AG04450 (cell line): ENCODE data around the gene TMEM117. TPM values are rescaled to one million over a fixed set of nuclear protein-coding genes. Genes with fewer than 3 reads are reported as not detected.

Experiments
- CTCF ChIA-PET: fragments of 300-600, 350-600 bp; formaldehyde crosslinking; extraction: SDS; loops from one replicate; lab custom pipeline; 2022; ENCODE audit warnings: antibody characterized with exemption, inconsistent platforms; lab: Charles Lee
- POLR2A ChIA-PET: fragments of 350-600 bp; formaldehyde crosslinking; extraction: SDS; loops from one replicate; lab custom pipeline; 2021; ENCODE audit warnings: antibody characterized with exemption, inconsistent platforms; lab: Yijun Ruan, JAX
- DNase-seq: peaks from one replicate; pipeline ENCODE4 v3.0.0-alpha.2; 2011; ENCODE audit warnings: low read depth, low spot score
- H3K27ac ChIP-seq: one replicate; pipeline ENCODE4 v1.5.1; 2012; ENCODE audit warnings: low read depth, low read length, control low read depth
- H3K27me3 ChIP-seq: one replicate; pipeline ENCODE4 v1.6.0; 2012; ENCODE audit warnings: low read length; ENCODE audit not compliant: control insufficient read depth, insufficient read depth
- H3K4me3 ChIP-seq: 2 replicates; pipeline ENCODE4 v1.5.1; 2011; ENCODE audit warnings: mild to moderate bottlenecking, low read depth, low read length, control low read depth
- H3K9me3 ChIP-seq: 2 replicates; pipeline ENCODE4 v1.5.1; 2012; ENCODE audit warnings: low read length; ENCODE audit not compliant: control insufficient read depth, insufficient read depth
- polyA plus RNA-seq: library from polyadenylated mRNA; depleted of rRNA; stranded (reverse); fragments of >200 nt; gene quantifications from 2 replicates; pipeline ENCODE4 v1.2.3, GENCODE V29; 2011
- TF ChIP-seq, protein P1 (sequence below): IDR thresholded peaks from 2 replicates; pipeline ENCODE4 v1.5.1; 2011; ENCODE audit warnings: low read depth, low read length, control low read depth, inconsistent platforms

The TMEM117 gene
- polyA plus RNA-seq, 1 experiment, result 11.3 TPM

DNA sequence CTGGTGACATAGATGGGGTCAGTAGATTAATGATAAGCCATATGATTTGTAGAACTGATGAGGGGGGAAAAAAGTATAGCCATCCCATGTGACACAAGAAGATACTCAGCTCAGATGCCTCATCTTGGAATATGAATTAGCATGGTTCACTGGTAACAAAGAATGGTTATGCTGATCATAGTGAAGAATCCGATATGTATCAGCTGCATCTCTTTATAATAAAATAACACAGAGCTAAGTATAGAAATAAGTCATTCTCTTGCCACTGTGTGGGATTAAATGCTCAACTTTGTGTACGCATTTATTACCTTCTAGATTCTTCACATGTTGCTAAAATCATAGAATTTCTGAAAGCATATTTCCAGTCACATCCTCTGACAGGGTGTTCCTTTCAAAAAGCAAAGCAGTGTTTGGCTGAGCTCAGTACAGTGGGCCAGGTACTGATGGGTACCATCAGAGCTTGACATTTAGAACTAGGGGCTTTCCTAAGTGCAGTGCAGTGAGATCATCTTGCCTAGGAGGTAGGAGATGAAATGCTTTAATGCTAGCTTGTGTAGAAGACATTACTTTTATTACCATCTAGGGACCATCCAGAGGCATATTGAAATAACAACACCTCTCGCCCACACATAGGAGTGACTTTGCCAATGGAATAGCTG, 256.2 kb downstream of the TMEM117 start:
- TF ChIP-seq, protein P1, sequence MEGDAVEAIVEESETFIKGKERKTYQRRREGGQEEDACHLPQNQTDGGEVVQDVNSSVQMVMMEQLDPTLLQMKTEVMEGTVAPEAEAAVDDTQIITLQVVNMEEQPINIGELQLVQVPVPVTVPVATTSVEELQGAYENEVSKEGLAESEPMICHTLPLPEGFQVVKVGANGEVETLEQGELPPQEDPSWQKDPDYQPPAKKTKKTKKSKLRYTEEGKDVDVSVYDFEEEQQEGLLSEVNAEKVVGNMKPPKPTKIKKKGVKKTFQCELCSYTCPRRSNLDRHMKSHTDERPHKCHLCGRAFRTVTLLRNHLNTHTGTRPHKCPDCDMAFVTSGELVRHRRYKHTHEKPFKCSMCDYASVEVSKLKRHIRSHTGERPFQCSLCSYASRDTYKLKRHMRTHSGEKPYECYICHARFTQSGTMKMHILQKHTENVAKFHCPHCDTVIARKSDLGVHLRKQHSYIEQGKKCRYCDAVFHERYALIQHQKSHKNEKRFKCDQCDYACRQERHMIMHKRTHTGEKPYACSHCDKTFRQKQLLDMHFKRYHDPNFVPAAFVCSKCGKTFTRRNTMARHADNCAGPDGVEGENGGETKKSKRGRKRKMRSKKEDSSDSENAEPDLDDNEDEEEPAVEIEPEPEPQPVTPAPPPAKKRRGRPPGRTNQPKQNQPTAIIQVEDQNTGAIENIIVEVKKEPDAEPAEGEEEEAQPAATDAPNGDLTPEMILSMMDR, result no peak

DNA sequence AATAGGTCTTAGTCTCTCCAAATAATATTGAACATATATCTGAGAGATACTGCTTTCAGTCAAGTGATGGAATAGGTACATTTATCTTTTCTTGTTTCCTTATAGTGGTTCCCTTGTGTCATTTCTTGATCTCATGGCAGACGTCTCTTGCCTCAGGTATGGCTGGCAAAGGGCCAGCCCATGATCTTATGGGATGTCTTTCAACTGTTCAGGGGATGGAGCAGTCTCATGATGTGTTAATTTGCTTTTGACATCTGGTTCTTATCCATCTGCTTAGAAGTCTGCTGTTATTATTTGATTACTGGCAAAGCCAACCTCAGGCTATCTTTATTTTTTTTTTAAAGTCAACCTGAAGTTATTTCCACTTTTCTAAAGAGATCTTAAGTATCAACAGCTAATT, 262.9 kb downstream of the TMEM117 start:
- ChIA-PET CTCF (no interaction called here), POLR2A (no interaction called here)

More for the DNA sequence above, 256.2 kb downstream of the TMEM117 start:
- DNase-seq, result no peak
- ChIA-PET CTCF (no interaction called here), POLR2A (no interaction called here)
- Histone ChIP-seq H3K9me3 (no peaks in the 10 kb centered on the region), H3K27me3 (no peaks in the 10 kb centered on the region), H3K27ac (no peak overlapping the region), H3K4me3 (no peak overlapping the region)

DNA sequence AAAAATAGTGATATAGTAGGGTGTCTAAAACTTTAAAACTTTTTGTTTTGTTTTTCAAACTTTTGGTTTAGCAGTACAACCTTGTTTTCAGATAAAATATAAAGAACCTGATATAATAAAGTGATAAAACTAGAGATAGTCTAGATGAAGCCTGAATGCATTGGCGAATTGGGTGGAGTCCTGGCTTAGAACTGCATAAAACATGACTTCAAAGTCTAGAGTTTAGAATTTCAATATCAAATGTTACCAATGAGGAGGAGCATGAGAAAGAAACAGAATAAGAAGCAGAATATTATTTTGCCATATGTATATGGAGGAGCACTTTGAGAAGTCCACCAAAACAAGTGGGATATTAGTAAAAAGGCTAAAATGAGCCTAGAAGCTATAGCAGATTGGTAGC, 263.6 kb downstream of the TMEM117 start:
- Histone ChIP-seq H3K9me3 (no peaks in the 10 kb centered on the region), H3K27me3 (no peaks in the 10 kb centered on the region), H3K4me3 (no peak overlapping the region), H3K27ac (no peak overlapping the region)
- TF ChIP-seq, protein P1, result no peak
- CTCF ChIA-PET, result no interaction called here
- POLR2A ChIA-PET, result no interaction called here
- DNase-seq, result no peak

More for the DNA sequence above, 262.9 kb downstream of the TMEM117 start:
- H3K27me3 ChIP-seq, result no peaks in the 10 kb centered on the region
- TF ChIP-seq, protein P1, result no peak
- H3K4me3 ChIP-seq, result no peak overlapping the region
- no peaks in the 10 kb centered on the region for H3K9me3 ChIP-seq
- H3K27ac ChIP-seq, result no peak overlapping the region
- DNase-seq, result no peak

DNA sequence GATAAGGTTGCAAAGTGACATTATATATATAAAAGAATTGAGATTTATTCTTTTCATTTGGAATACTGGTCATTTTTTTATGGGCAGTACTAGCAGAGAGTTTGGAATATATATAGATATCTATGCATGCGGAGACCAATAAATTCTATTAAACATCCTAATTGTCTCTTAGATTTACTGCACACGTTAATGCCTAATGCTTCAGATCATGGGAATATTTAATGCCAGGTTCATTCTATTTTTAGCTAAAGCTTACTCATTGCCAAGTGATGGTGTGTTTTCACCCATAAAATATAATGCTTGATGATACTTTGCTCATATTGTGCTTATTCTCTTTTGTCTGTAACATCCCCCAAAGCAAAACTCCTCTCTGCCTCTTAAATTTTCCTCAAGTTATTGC, 264.4 kb downstream of the TMEM117 start:
- H3K4me3 ChIP-seq, result no peak overlapping the region
- no peaks in the 10 kb centered on the region for H3K27me3 ChIP-seq
- ChIA-PET POLR2A (no interaction called here), CTCF (no interaction called here)
- no peaks in the 10 kb centered on the region for H3K9me3 ChIP-seq
- H3K27ac ChIP-seq, result no peak overlapping the region
- no peak for DNase-seq
- TF ChIP-seq, protein P1, result no peak

- ChIA-PET POLR2A (no interaction called here), CTCF (no interaction called here)
- TF ChIP-seq, protein P1, result no peak
- H3K4me3 ChIP-seq, result no peak overlapping the region
- H3K9me3 ChIP-seq, result no peaks in the 10 kb centered on the region
- H3K27me3 ChIP-seq, result no peaks in the 10 kb centered on the region
- H3K27ac ChIP-seq, result no peak overlapping the region
- DNase-seq, result no peak
Measured at GRCh38 chr12:44101475-44101874, 265.6 kb downstream of the TMEM117 start.
